H1 (cell line): ENCODE results near the gene AURKAIP1. TPM values are rescaled to one million over a fixed set of nuclear protein-coding genes. Genes with fewer than 3 reads are reported as not detected.

Source experiments
- CTCF ChIA-PET: fragments of 300-600 bp; sonication (Branson Sonifier 250); formaldehyde crosslinking; loops from one replicate; lab custom pipeline; 2021; ENCODE audit not compliant: partially characterized antibody; lab: Charles Lee
- POLR2A ChIA-PET: fragments of 300-600 bp; sonication (Branson Sonifier 250); formaldehyde crosslinking; loops from one replicate; lab custom pipeline; 2021; ENCODE audit warnings: inconsistent platforms; ENCODE audit not compliant: partially characterized antibody; lab: Charles Lee
- DNase-seq, 2 experiments: peaks; one replicate each; pipeline versions ENCODE4 v3.0.0 to v3.0.0-alpha.2; 2010 to 2022; ENCODE audit warnings: low spot score in 2 of 2, low read depth in 1 of 2, mixed read lengths in 1 of 2
- FAIRE-seq: peaks from 2 replicates; lab custom pipeline; 2011; peaks lifted over from hg19 to GRCh38; lab: Jason Lieb, UNC
- H2AFZ ChIP-seq: 2 replicates; pipeline ENCODE4 v1.8.1; 2012; ENCODE audit warnings: low read length, inconsistent platforms
- H2AK5ac ChIP-seq: 2 replicates; pipeline ENCODE4 v1.6.1; 2013; ENCODE audit warnings: low read depth, low read length
- H2BK120ac ChIP-seq: replicated peaks from 2 replicates; pipeline ENCODE3; 2013; ENCODE audit warnings: low read depth, low read length, inconsistent platforms
- H2BK12ac ChIP-seq: 2 replicates; pipeline ENCODE4 v1.6.1; 2013; ENCODE audit warnings: low read depth, low read length
- H2BK15ac ChIP-seq: 2 replicates; pipeline ENCODE4 v1.6.1; 2013; ENCODE audit warnings: low read length
- H2BK20ac ChIP-seq: 2 replicates; pipeline ENCODE4 v1.6.1; 2013; ENCODE audit warnings: low read length
- H2BK5ac ChIP-seq: 2 replicates; pipeline ENCODE4 v1.6.1; 2013; ENCODE audit warnings: low read depth, low read length
- H3K14ac ChIP-seq: 2 replicates; pipeline ENCODE4 v1.6.1; 2013; ENCODE audit warnings: inconsistent platforms; ENCODE audit not compliant: insufficient read length
- H3K18ac ChIP-seq: 2 replicates; pipeline ENCODE4 v1.6.1; 2013; ENCODE audit warnings: low read length; ENCODE audit errors: extremely low read depth
- H3K23ac ChIP-seq: 2 replicates; pipeline ENCODE4 v1.6.1; 2013; ENCODE audit warnings: inconsistent platforms; ENCODE audit not compliant: insufficient read length
- H3K23me2 ChIP-seq: 2 replicates; pipeline ENCODE4 v1.6.1; 2013; ENCODE audit warnings: low read depth, low read length
- H3K27ac ChIP-seq: 2 replicates; pipeline ENCODE4 v1.6.1; 2011; ENCODE audit warnings: low read depth, low read length, inconsistent platforms
- H3K27me3 ChIP-seq, 4 experiments: replicated peaks in 1 of 4; 1 replicate in 1 of 4; 2 replicates in 3 of 4; pipeline versions ENCODE4 v1.6.1 to v1.8.1; 2011 to 2013; ENCODE audit warnings: low read length in 3 of 4, mild to moderate bottlenecking in 3 of 4, inconsistent platforms in 2 of 4, mixed read lengths in 2 of 4, moderate library complexity in 1 of 4; ENCODE audit not compliant: control insufficient read depth in 3 of 4, insufficient read depth in 3 of 4; ENCODE audit errors: extremely low read depth in 1 of 4
- H3K36me3 ChIP-seq, 4 experiments: 2 replicates each; pipeline versions ENCODE4 v1.6.1 to v1.8.1; 2011 to 2013; ENCODE audit warnings: mild to moderate bottlenecking in 4 of 4, low read length in 3 of 4, moderate library complexity in 2 of 4, control low read depth in 1 of 4, inconsistent platforms in 1 of 4; ENCODE audit not compliant: insufficient read depth in 4 of 4, control insufficient read depth in 2 of 4
- H3K4ac ChIP-seq: replicated peaks from 2 replicates; pipeline ENCODE3; 2013; ENCODE audit warnings: low read length, low read depth, mixed read lengths, inconsistent platforms; ENCODE audit not compliant: insufficient read length
- H3K4me1 ChIP-seq, 4 experiments: replicated peaks in 1 of 4; 1 replicate in 1 of 4; 2 replicates in 3 of 4; pipeline versions ENCODE4 v1.6.1 to v1.8.1; 2011 to 2013; ENCODE audit warnings: low read length in 3 of 4, inconsistent platforms in 2 of 4, mixed read lengths in 1 of 4; ENCODE audit not compliant: insufficient read depth in 4 of 4, control insufficient read depth in 3 of 4
- H3K4me2 ChIP-seq, 2 experiments: 2 replicates each; pipeline versions ENCODE4 v1.6.1 to v1.8.1; 2011 to 2013; ENCODE audit warnings: low read depth in 2 of 2, low read length in 2 of 2, control low read depth in 1 of 2, inconsistent platforms in 1 of 2, mild to moderate bottlenecking in 1 of 2; ENCODE audit not compliant: insufficient read depth in 1 of 2
- H3K4me3 ChIP-seq, 4 experiments: fragments of 200-600, 300-600 bp in 1 of 4; sonication (generic), shearing (Covaris generic), sonication (Bioruptor Twin) in 1 of 4; 2 replicates each; pipeline versions ENCODE4 v1.5.1 to v1.8.1; 2011 to 2016; ENCODE audit warnings: low read length in 4 of 4, low read depth in 3 of 4, control low read depth in 2 of 4, inconsistent platforms in 2 of 4, mild to moderate bottlenecking in 2 of 4, mixed read lengths in 1 of 4, moderate library complexity in 1 of 4; ENCODE audit not compliant: insufficient read depth in 2 of 4; ENCODE audit errors: extremely low read depth in 1 of 4
- H3K56ac ChIP-seq: replicated peaks from 2 replicates; pipeline ENCODE3; 2013; ENCODE audit warnings: low read depth, mild to moderate bottlenecking, mixed read lengths, low read length, inconsistent platforms; ENCODE audit not compliant: insufficient read length
- H3K79me1 ChIP-seq: 2 replicates; pipeline ENCODE4 v1.6.1; 2013; ENCODE audit warnings: low read depth, low read length, control low read depth
- H3K79me2 ChIP-seq, 2 experiments: 2 replicates each; pipeline versions ENCODE4 v1.6.1 to v1.8.1; 2012 to 2013; ENCODE audit warnings: low read length in 2 of 2, mild to moderate bottlenecking in 2 of 2, inconsistent platforms in 1 of 2; ENCODE audit not compliant: insufficient read depth in 2 of 2, control insufficient read depth in 1 of 2
- H3K9ac ChIP-seq, 4 experiments: replicated peaks in 1 of 4; 1 replicate in 1 of 4; 2 replicates in 3 of 4; pipeline versions ENCODE4 v1.6.1 to v1.8.1; 2011 to 2013; ENCODE audit warnings: low read depth in 3 of 4, low read length in 3 of 4, control low read depth in 2 of 4, mild to moderate bottlenecking in 2 of 4, moderate library complexity in 2 of 4, inconsistent platforms in 1 of 4; ENCODE audit errors: extremely low read depth in 1 of 4
- H3K9me3 ChIP-seq, 2 experiments: 2 replicates each; pipeline versions ENCODE4 v1.6.1 to v1.8.1; 2012 to 2013; ENCODE audit warnings: mild to moderate bottlenecking in 2 of 2, moderate library complexity in 2 of 2, control low read depth in 1 of 2, inconsistent platforms in 1 of 2, low read depth in 1 of 2, low read length in 1 of 2, mixed read lengths in 1 of 2; ENCODE audit not compliant: insufficient read depth in 2 of 2
- H4K20me1 ChIP-seq, 2 experiments: replicated peaks in 1 of 2; 2 replicates each; pipeline versions ENCODE3 to v1.8.1; 2011 to 2013; ENCODE audit warnings: inconsistent platforms in 2 of 2, low read length in 2 of 2, mild to moderate bottlenecking in 1 of 2; ENCODE audit not compliant: insufficient read depth in 2 of 2, control insufficient read depth in 1 of 2
- H4K5ac ChIP-seq: 2 replicates; pipeline ENCODE4 v1.6.1; 2013; ENCODE audit warnings: low read length, low read depth, mixed read lengths, inconsistent platforms; ENCODE audit not compliant: insufficient read length
- H4K8ac ChIP-seq: 2 replicates; pipeline ENCODE4 v1.8.0; 2013; ENCODE audit warnings: mild to moderate bottlenecking, moderate library complexity, low read length, inconsistent platforms; ENCODE audit not compliant: insufficient read depth; ENCODE audit errors: extremely low read depth
- H4K91ac ChIP-seq: replicated peaks from 2 replicates; pipeline ENCODE3; 2013; ENCODE audit warnings: low read length, mixed read lengths, inconsistent platforms; ENCODE audit not compliant: insufficient read length
- JUN ChIP-seq: IDR thresholded peaks from 2 replicates; pipeline ENCODE4 v1.6.1; 2011; ENCODE audit warnings: low read depth, mild to moderate bottlenecking, improper control_type of control experiment, low read length
- POLR2AphosphoS5 ChIP-seq: IDR thresholded peaks from 2 replicates; pipeline ENCODE4 v1.6.1; 2011; ENCODE audit warnings: low read depth, low read length
- WGBS, 2 experiments: shearing (Covaris generic) in 1 of 2; methylation state at CpG; one replicate each; pipeline versions ENCODE4 v1.1.6 to v1.1.7; 2013 to 2015; ENCODE audit warnings: low lambda C conversion rate in 2 of 2, mixed read lengths in 2 of 2, inconsistent platforms in 1 of 2, low coverage in 1 of 2, missing lambda C conversion rate in 1 of 2; ENCODE audit not compliant: insufficient replicate concordance in 2 of 2, insufficient coverage in 1 of 2, insufficient read length in 1 of 2; ENCODE audit errors: extremely low coverage in 1 of 2, missing lambda C conversion rate in 1 of 2; 5-methylcytosine and 5-hydroxymethylcytosine counted together
- polyA plus RNA-seq, 7 experiments: library from polyadenylated mRNA; depleted of rRNA in 3 of 7; stranded (reverse) in 5 of 7; unstranded in 2 of 7; fragments of >200 nt in 5 of 7; fragments of 200-250 nt in 2 of 7; gene quantifications; 1 replicate in 5 of 7; 2 replicates in 1 of 7; 4 replicates in 1 of 7; pipeline versions ENCODE4 v1.2.1 to v1.2.3, GENCODE V29; 2011 to 2013; ENCODE audit warnings: missing spikeins in 2 of 7, mixed read lengths in 2 of 7
- total RNA-seq: library from RNA; stranded (reverse); fragmentation: NEBNext Ultra II Directional; extraction: Animal tissue kit (Norgen Biotek cat#: 25700); gene quantifications from 2 replicates; pipeline ENCODE4 v1.2.1, GENCODE V29; 2021

The AURKAIP1 gene
- total and polyA plus RNA-seq, 2 of the 8 experiments (the other 6 are each of a cell fraction or from before 2014, with no cell fraction given) = 87.8 to 194 TPM

GRCh38 chr1:1332774-1333480 is 42.1 kb downstream of the AURKAIP1 start:
- H4K91ac ChIP-seq = no peak overlapping the region
- no peak overlapping the region for H3K27ac ChIP-seq
- WGBS, 2 experiments = 91% methylated on average over 34 of the region's 48 CpGs; no CpG with 5 or more reads in 1 of the 2 experiments
- no peak for FAIRE-seq
- no peak overlapping the region for H3K4me2 ChIP-seq
- no peak overlapping the region for H2AFZ ChIP-seq
- TF ChIP-seq JUN = no peak
- TF ChIP-seq POLR2AphosphoS5 = peak; percentile 44
- no peaks in the 10 kb centered on the region; a peak in 1 of 7 replicates for H3K27me3 ChIP-seq
- no peak overlapping the region for H2BK15ac ChIP-seq
- H2BK12ac ChIP-seq = no peak overlapping the region
- no peak overlapping the region for H3K23ac ChIP-seq
- H4K20me1 ChIP-seq = peaks cover 10 to 32% of the 10 kb centered on the region in 2 experiments
- H3K79me1 ChIP-seq = peaks cover 6% of the 10 kb centered on the region; the same call in 1 of the 2 replicates
- ChIA-PET CTCF (interaction anchor here (2.2 kb wide), 1 partner anchor 41 kb away, joined by 5 read pairs; no protein-coding TSS in a partner anchor), POLR2A (interaction anchor here (0.7 to 9.0 kb wide), 10 partner anchors 12 to 69 kb away, joined by 3 to 134 read pairs (median 3); partner anchors contain the start of gene AURKAIP1)
- DNase-seq = no peak
- peaks cover 0 to 6% of the 10 kb centered on the region in 2 experiments; a peak in 2 of 4 replicates for H3K9me3 ChIP-seq
- H3K23me2 ChIP-seq = peaks cover 2% of the 10 kb centered on the region; the same call in 1 of the 2 replicates
- no peak overlapping the region for H2BK120ac ChIP-seq
- H3K4ac ChIP-seq = no peak overlapping the region
- no peak overlapping the region for H3K9ac ChIP-seq
- H2BK20ac ChIP-seq = no peak overlapping the region
- H2AK5ac ChIP-seq = no peak overlapping the region
- no peak overlapping the region for H3K18ac ChIP-seq
- H3K36me3 ChIP-seq = peaks cover 0 to 9% (median under 1%) of the 10 kb centered on the region in 4 experiments; a peak in 3 of 8 replicates
- no peak overlapping the region for H3K56ac ChIP-seq
- no peak overlapping the region for H2BK5ac ChIP-seq
- H3K4me1 ChIP-seq = no peaks in the 10 kb centered on the region; a peak in 2 of 7 replicates
- no peak overlapping the region for H4K8ac ChIP-seq
- no peak overlapping the region for H3K4me3 ChIP-seq
- no peak overlapping the region for H4K5ac ChIP-seq
- no peaks in the 10 kb centered on the region for H3K79me2 ChIP-seq
- H3K14ac ChIP-seq = no peak overlapping the region
